Endothelial cell of umbilical vein (primary cell): ENCODE measurements around the gene FAM209B.

Source experiments
- CTCF ChIP-seq, 2 donors: IDR thresholded peaks; 1 replicate in 1 of 2; 2 replicates in 1 of 2; pipeline ENCODE4 v1.5.1; 2011; ENCODE audit warnings: low read length in 2 of 2, mild to moderate bottlenecking in 2 of 2, moderate library complexity in 2 of 2, control low read depth in 1 of 2, inconsistent platforms in 1 of 2, low read depth in 1 of 2; ENCODE audit not compliant: insufficient read depth in 1 of 2; ENCODE audit errors: extremely low read depth in 1 of 2
- EZH2 ChIP-seq: IDR thresholded peaks from 2 replicates; pipeline ENCODE4 v1.6.1; 2012; ENCODE audit warnings: borderline replicate concordance, low read depth, mild to moderate bottlenecking, moderate library complexity, low read length, inconsistent platforms; ENCODE audit not compliant: severe bottlenecking
- JUN ChIP-seq: IDR thresholded peaks from 2 replicates; pipeline ENCODE4 v1.6.1; 2011; ENCODE audit warnings: borderline replicate concordance, low read depth; ENCODE audit not compliant: insufficient read length, insufficient read depth
- MAX ChIP-seq: IDR thresholded peaks from 2 replicates; pipeline ENCODE4 v1.6.1; 2011; ENCODE audit not compliant: insufficient read depth, insufficient read length
- POLR2A ChIP-seq: IDR thresholded peaks from 2 replicates; pipeline ENCODE4 v1.6.1; 2012; ENCODE audit warnings: low read depth, mild to moderate bottlenecking, control low read depth, low read length
- POLR2AphosphoS5 ChIP-seq: IDR thresholded peaks from 2 replicates; pipeline ENCODE4 v1.6.1; 2012; ENCODE audit warnings: low read depth, mild to moderate bottlenecking, control low read depth, low read length, moderate library complexity; ENCODE audit not compliant: insufficient read depth

- TF ChIP-seq POLR2A (no peak), CTCF (IDR thresholded peaks at IDR 0.05; ENCODE audit: extremely low read depth in 1 of 2, insufficient read depth in 1 of 2, low read depth in 1 of 2, low read length in 2 of 2) (no peak), JUN (no peak), EZH2 (no peak), MAX (no peak), POLR2AphosphoS5 (no peak)
These were observed 10.7 kb upstream of the FAM209B start for GRCh38 chr20:56522311-56522710.
